ENCODE data around the gene LMBRD1. TPM values are rescaled to one million over a fixed set of nuclear protein-coding genes. Genes with fewer than 3 reads are reported as not detected.

LMBRD1 gene
- total RNA-seq, 1 donor from 2014 or later: 40.7 TPM

GRCh38 chr6:69722683-69723082, 74.1 kb downstream of the LMBRD1 start:
- Mint-ChIP-seq H3K4me1 (ENCODE audit: unreplicated experiment) (no peaks in the 10 kb centered on the region), H3K36me3 (ENCODE audit: unreplicated experiment) (peaks cover 46% of the 10 kb centered on the region), H3K27ac (ENCODE audit: unreplicated experiment) (no peak overlapping the region), H3K27me3 (ENCODE audit: unreplicated experiment) (no peaks in the 10 kb centered on the region), H3K9me3 (ENCODE audit: unreplicated experiment) (peaks cover 33% of the 10 kb centered on the region), H3K4me3 (ENCODE audit: unreplicated experiment) (no peak overlapping the region)
- no peak for TF ChIP-seq CTCF (IDR thresholded peaks at IDR 0.05)
- no peak for DNase-seq (ENCODE audit: extremely low spot score, unreplicated experiment)

- peak; percentile 71 for TF ChIP-seq CTCF (IDR thresholded peaks at IDR 0.05)
- H3K4me3 Mint-ChIP-seq (ENCODE audit: unreplicated experiment): no peak overlapping the region
- peaks cover 38% of the 10 kb centered on the region for H3K36me3 Mint-ChIP-seq (ENCODE audit: unreplicated experiment)
Observed at GRCh38 chr6:69719602-69720193, 77.1 kb downstream of the LMBRD1 start.

GRCh38 chr6:69706724-69707123, 90.1 kb downstream of the LMBRD1 start:
- no peak for DNase-seq (ENCODE audit: extremely low spot score, unreplicated experiment)
- H3K4me3 Mint-ChIP-seq (ENCODE audit: unreplicated experiment): no peak overlapping the region
- H3K4me1 Mint-ChIP-seq (ENCODE audit: unreplicated experiment): peaks cover 33% of the 10 kb centered on the region
- H3K36me3 Mint-ChIP-seq (ENCODE audit: unreplicated experiment): peaks cover 23% of the 10 kb centered on the region
- H3K27ac Mint-ChIP-seq (ENCODE audit: unreplicated experiment): no peak overlapping the region
- TF ChIP-seq CTCF (IDR thresholded peaks at IDR 0.05): no peak
- no peaks in the 10 kb centered on the region for H3K27me3 Mint-ChIP-seq (ENCODE audit: unreplicated experiment)
- no peaks in the 10 kb centered on the region for H3K9me3 Mint-ChIP-seq (ENCODE audit: unreplicated experiment)

More at GRCh38 chr6:69719602-69720193, 77.1 kb downstream of the LMBRD1 start:
- Mint-ChIP-seq H3K27ac (ENCODE audit: unreplicated experiment) (no peak overlapping the region), H3K4me1 (ENCODE audit: unreplicated experiment) (no peaks in the 10 kb centered on the region), H3K27me3 (ENCODE audit: unreplicated experiment) (no peaks in the 10 kb centered on the region), H3K9me3 (ENCODE audit: unreplicated experiment) (peaks cover 20% of the 10 kb centered on the region)
- no peak for DNase-seq (ENCODE audit: extremely low spot score, unreplicated experiment)

GRCh38 chr6:69705954-69706353, 90.9 kb downstream of the LMBRD1 start:
- H3K27me3 Mint-ChIP-seq (ENCODE audit: unreplicated experiment): no peaks in the 10 kb centered on the region
- no peak for TF ChIP-seq CTCF (IDR thresholded peaks at IDR 0.05)
- no peak for DNase-seq (ENCODE audit: extremely low spot score, unreplicated experiment)
- peaks cover 25% of the 10 kb centered on the region for H3K36me3 Mint-ChIP-seq (ENCODE audit: unreplicated experiment)
- H3K4me1 Mint-ChIP-seq (ENCODE audit: unreplicated experiment): peaks cover 33% of the 10 kb centered on the region
- H3K9me3 Mint-ChIP-seq (ENCODE audit: unreplicated experiment): no peaks in the 10 kb centered on the region
- H3K4me3 Mint-ChIP-seq (ENCODE audit: unreplicated experiment): no peak overlapping the region
- H3K27ac Mint-ChIP-seq (ENCODE audit: unreplicated experiment): peak overlapping the region; percentile 48

- no peak for DNase-seq (ENCODE audit: extremely low spot score, unreplicated experiment)
- H3K4me3 Mint-ChIP-seq (ENCODE audit: unreplicated experiment): no peak overlapping the region
- H3K36me3 Mint-ChIP-seq (ENCODE audit: unreplicated experiment): peaks cover 29% of the 10 kb centered on the region
- no peaks in the 10 kb centered on the region for H3K9me3 Mint-ChIP-seq (ENCODE audit: unreplicated experiment)
- TF ChIP-seq CTCF (IDR thresholded peaks at IDR 0.05): no peak
- H3K27ac Mint-ChIP-seq (ENCODE audit: unreplicated experiment): peak overlapping the region; percentile 48
- H3K4me1 Mint-ChIP-seq (ENCODE audit: unreplicated experiment): peaks cover 33% of the 10 kb centered on the region
- H3K27me3 Mint-ChIP-seq (ENCODE audit: unreplicated experiment): no peaks in the 10 kb centered on the region
Observed at GRCh38 chr6:69704916-69705315, 91.9 kb downstream of the LMBRD1 start.

All from osteocyte (in vitro differentiated cells).